OCI-LY1 (cell line): ENCODE results near the gene MID1.

Experiments
- H2AFZ ChIP-seq: fragments of 200-600 bp; sonication (generic), shearing (Covaris generic); 2 replicates; pipeline ENCODE4 v1.6.0; 2014; ENCODE audit warnings: antibody characterized with exemption, mild to moderate bottlenecking, low read length
- H3F3A ChIP-seq: fragments of 200-600 bp; sonication (generic), shearing (Covaris generic); 2 replicates; pipeline ENCODE4 v1.6.0; 2014; ENCODE audit warnings: mild to moderate bottlenecking, antibody characterized with exemption, low read length, moderate library complexity; ENCODE audit not compliant: insufficient read depth
- H3K27ac ChIP-seq: fragments of 200-600 bp; sonication (generic); 2 replicates; pipeline ENCODE4 v1.5.1; 2014; ENCODE audit warnings: low read length, mixed run types, mild to moderate bottlenecking, low read depth; ENCODE audit not compliant: poor library complexity, severe bottlenecking
- H3K27me3 ChIP-seq: fragments of 200-600 bp; sonication (generic); 2 replicates; pipeline ENCODE4 v1.6.0; 2014; ENCODE audit warnings: antibody characterized with exemption, mild to moderate bottlenecking, low read length, moderate library complexity; ENCODE audit not compliant: insufficient read depth
- H3K36me3 ChIP-seq: fragments of 200-600 bp; sonication (generic); 2 replicates; pipeline ENCODE4 v1.6.1; 2014; ENCODE audit warnings: mild to moderate bottlenecking, antibody characterized with exemption, low read length, moderate library complexity, mixed read lengths; ENCODE audit not compliant: insufficient read depth
- H3K4me1 ChIP-seq: fragments of 200-600 bp; sonication (generic); 2 replicates; pipeline ENCODE4 v1.5.1; 2014; ENCODE audit warnings: mild to moderate bottlenecking, low read length, moderate library complexity; ENCODE audit not compliant: insufficient read depth, severe bottlenecking
- H3K4me2 ChIP-seq: fragments of 200-600 bp; sonication (generic), shearing (Covaris generic); 2 replicates; pipeline ENCODE4 v1.6.1; 2014; ENCODE audit warnings: low read length
- H3K4me3 ChIP-seq: fragments of 200-600 bp; sonication (generic); 2 replicates; pipeline ENCODE4 v1.5.1; 2014; ENCODE audit warnings: low read length, low read depth, mild to moderate bottlenecking, mixed read lengths; ENCODE audit not compliant: poor library complexity, severe bottlenecking
- H3K79me2 ChIP-seq: fragments of 200-600 bp; shearing (Covaris generic); 2 replicates; pipeline ENCODE4 v1.6.1; 2016; ENCODE audit warnings: mixed run types, low read length, mixed read lengths; ENCODE audit not compliant: insufficient read depth
- H3K9ac ChIP-seq: fragments of 200-600 bp; sonication (generic), shearing (Covaris generic); 2 replicates; pipeline ENCODE4 v1.6.1; 2014; ENCODE audit warnings: mild to moderate bottlenecking, low read length, mixed read lengths
- H3K9me2 ChIP-seq: fragments of 200-600 bp; sonication (generic), shearing (Covaris generic); 2 replicates; pipeline ENCODE4 v1.6.1; 2014; ENCODE audit warnings: low read depth, mild to moderate bottlenecking, low read length, mixed read lengths
- H3K9me3 ChIP-seq: fragments of 200-600 bp; shearing (Covaris generic); 2 replicates; pipeline ENCODE4 v1.6.1; 2014; ENCODE audit warnings: low read length, mixed read lengths
- H4K20me1 ChIP-seq: fragments of 200-600 bp; sonication (generic), shearing (Covaris generic); 2 replicates; pipeline ENCODE4 v1.6.0; 2016; ENCODE audit warnings: mild to moderate bottlenecking, low read length; ENCODE audit not compliant: insufficient read depth
- CTCF ChIP-seq: fragments of 200-600 bp; sonication (generic), shearing (Covaris generic); IDR thresholded peaks from 2 replicates; pipeline ENCODE4 v1.5.1; 2017; ENCODE audit warnings: mild to moderate bottlenecking, antibody characterized with exemption, low read length, moderate library complexity, mixed read lengths
- EZH2 ChIP-seq: fragments of 200-600 bp; sonication (generic), shearing (Covaris generic); IDR thresholded peaks from 2 replicates; pipeline ENCODE4 v1.8.0; 2017; ENCODE audit warnings: borderline replicate concordance, mixed run types, mild to moderate bottlenecking, antibody characterized with exemption, low read length, moderate library complexity, mixed read lengths

The MID1 gene

GRCh38 chrX:10483191-10483831 is 137.1 kb downstream of the MID1 start:
- Histone ChIP-seq H3K4me1 (no peaks in the 10 kb centered on the region), H3K36me3 (no peaks in the 10 kb centered on the region), H3K79me2 (no peaks in the 10 kb centered on the region), H3K27me3 (no peaks in the 10 kb centered on the region), H3K27ac (no peak overlapping the region), H4K20me1 (no peaks in the 10 kb centered on the region), H3F3A (no peaks in the 10 kb centered on the region), H3K4me3 (no peak overlapping the region), H3K4me2 (no peak overlapping the region), H3K9me3 (no peaks in the 10 kb centered on the region), H2AFZ (no peak overlapping the region), H3K9me2 (no peaks in the 10 kb centered on the region), H3K9ac (no peak overlapping the region)
- TF ChIP-seq EZH2 (no peak), CTCF (no peak)

- Histone ChIP-seq H4K20me1 (no peaks in the 10 kb centered on the region), H2AFZ (no peak overlapping the region), H3K4me3 (no peak overlapping the region), H3K9me3 (no peaks in the 10 kb centered on the region), H3K9ac (no peak overlapping the region), H3K4me1 (no peaks in the 10 kb centered on the region), H3K27me3 (no peaks in the 10 kb centered on the region), H3K36me3 (no peaks in the 10 kb centered on the region), H3K4me2 (no peak overlapping the region), H3K79me2 (no peaks in the 10 kb centered on the region), H3K27ac (no peak overlapping the region), H3K9me2 (no peaks in the 10 kb centered on the region), H3F3A (no peaks in the 10 kb centered on the region)
- TF ChIP-seq CTCF (no peak), EZH2 (no peak)
These were observed 137.7 kb downstream of the MID1 start for GRCh38 chrX:10482708-10483107.

GRCh38 chrX:10482261-10482660 is 138.1 kb downstream of the MID1 start:
- Histone ChIP-seq H3K9me2 (no peaks in the 10 kb centered on the region), H3K36me3 (no peaks in the 10 kb centered on the region), H3K79me2 (no peaks in the 10 kb centered on the region), H3K4me2 (no peak overlapping the region), H3K9ac (no peak overlapping the region), H4K20me1 (no peaks in the 10 kb centered on the region), H2AFZ (no peak overlapping the region), H3K4me1 (no peaks in the 10 kb centered on the region), H3K27me3 (no peaks in the 10 kb centered on the region), H3K27ac (no peak overlapping the region), H3F3A (no peaks in the 10 kb centered on the region), H3K9me3 (no peaks in the 10 kb centered on the region), H3K4me3 (no peak overlapping the region)
- TF ChIP-seq EZH2 = no peak
- no peak for TF ChIP-seq CTCF
